HG02571 (cell line): ENCODE results near the gene PWWP2A.
"Not testable (repeated sequence)": the region's sequence is repeated elsewhere in the genome, so short reads cannot be mapped to it uniquely, and the experiment has no call there.

Experiments used
- ATAC-seq: cut with Tn5 transposase; IDR thresholded peaks from one replicate; pipeline ENCODE4 v1.9.1; 2021; ENCODE audit warnings: mild to moderate bottlenecking, moderate library complexity; ENCODE audit not compliant: unreplicated experiment

Gene PWWP2A

DNA sequence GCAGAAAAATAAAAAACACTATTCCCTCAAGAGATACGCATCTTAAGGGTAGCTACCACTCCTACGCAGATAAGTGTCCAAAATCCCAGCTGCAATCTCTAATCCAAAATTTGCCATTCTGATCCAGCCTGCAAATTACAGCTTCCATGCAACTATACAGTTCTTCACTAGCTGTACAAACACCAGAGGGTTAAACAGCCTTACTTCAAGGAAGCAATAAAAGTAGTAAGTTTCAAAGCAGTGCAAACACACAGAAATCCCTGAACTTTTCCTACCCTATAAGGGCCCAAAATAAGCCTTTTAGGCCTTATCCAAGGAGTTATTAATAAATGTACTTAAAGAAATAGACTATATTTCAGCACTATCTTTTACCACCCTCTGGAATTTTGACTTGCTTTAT, 39.5 kb downstream of the PWWP2A start:
- no peak for ATAC-seq

DNA sequence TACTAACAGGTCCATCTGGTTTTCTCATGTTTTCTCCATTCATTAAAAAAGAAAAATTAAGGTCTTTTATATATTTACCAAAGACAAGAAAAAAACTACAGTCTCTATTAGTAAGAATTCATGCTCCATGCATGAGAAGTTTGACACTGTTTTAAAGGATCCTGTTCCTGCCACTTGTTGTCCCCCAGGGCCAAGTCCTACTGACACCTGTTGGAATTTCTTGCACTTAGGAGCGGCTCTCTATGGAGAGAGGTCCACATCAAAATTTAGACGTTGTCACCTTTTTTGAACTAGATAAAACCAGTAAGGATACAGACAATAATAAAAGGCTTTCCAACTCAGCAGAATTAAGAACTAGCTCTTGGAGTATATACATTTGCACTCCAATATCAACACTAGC, 42.3 kb downstream of the PWWP2A start:
- no peak for ATAC-seq

GRCh38 chr5:160075073-160075472, 44.2 kb downstream of the PWWP2A start:
- ATAC-seq, result no peak

GRCh38 chr5:160071916-160072315, 47.3 kb downstream of the PWWP2A start:
- no peak for ATAC-seq

DNA sequence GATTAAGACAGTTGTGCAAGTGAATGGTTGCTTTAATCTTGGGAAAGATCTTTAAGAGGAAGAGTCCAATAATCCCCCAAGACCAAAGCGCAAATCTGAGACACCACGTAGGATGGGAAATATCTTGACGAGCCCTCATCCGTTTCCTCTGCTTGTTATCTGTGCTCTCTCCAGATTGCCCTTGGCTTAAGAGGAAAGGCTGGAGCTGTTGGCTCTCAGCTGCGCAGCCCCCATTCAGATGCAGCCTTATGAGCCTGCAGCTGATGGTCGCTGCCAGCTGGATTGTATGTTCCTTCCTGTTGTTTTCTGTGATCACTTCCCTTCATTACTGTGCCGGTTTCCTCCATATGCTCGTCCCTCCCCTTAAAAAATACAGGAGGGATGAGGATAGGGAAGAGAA, 47.7 kb downstream of the PWWP2A start:
- ATAC-seq, result no peak

- not testable (repeated sequence) for ATAC-seq
These were observed 50.1 kb downstream of the PWWP2A start for GRCh38 chr5:160069120-160069519.

- no peak for ATAC-seq
These were observed 54.1 kb downstream of the PWWP2A start for GRCh38 chr5:160064995-160065614.

GRCh38 chr5:160064417-160064810, 54.8 kb downstream of the PWWP2A start:
- no peak for ATAC-seq

- no peak for ATAC-seq
These were observed 57.5 kb downstream of the PWWP2A start for GRCh38 chr5:160061770-160062169.

DNA sequence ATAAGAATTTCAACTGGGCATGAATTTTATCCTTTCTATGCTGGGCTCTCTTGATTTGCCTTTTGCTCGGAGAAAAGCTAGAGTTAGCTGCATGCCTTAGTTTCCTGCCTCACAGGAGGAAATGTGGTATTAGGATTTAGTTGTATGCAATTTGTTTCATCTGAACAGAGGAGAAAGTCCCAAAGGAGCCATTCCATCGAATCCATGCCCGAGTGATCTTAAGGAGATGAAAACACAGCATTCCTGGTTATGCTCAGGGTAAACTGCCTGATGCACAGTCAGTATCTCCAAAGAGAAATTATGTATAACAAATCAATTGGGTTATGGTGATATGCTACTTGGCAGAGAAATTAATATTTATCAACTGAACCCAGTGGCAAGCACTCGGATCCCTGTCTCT, 59.2 kb downstream of the PWWP2A start:
- ATAC-seq, result no peak

GRCh38 chr5:160057256-160057655, 62.0 kb downstream of the PWWP2A start:
- no peak for ATAC-seq

DNA sequence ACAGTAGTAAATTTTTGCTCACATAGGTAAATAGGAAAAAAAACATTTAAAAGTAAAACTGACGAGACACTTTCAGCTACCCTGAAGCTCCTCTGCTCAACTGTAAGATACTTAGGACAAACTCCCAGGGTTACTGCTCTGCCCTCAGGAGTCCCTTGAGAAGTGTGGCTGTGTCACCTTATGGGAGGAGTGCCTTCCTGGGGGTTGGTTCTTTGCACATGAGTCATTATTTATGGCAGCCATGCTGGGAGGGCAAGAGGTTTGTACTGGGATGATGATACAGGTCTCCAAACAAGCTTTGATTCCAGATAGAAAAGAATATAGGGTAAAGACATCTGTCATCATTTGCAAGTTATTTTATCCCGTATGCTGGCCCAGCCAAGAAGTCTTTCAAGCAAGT, 64.4 kb downstream of the PWWP2A start:
- no peak for ATAC-seq

GRCh38 chr5:160054047-160054446, 65.2 kb downstream of the PWWP2A start:
- no peak for ATAC-seq

DNA sequence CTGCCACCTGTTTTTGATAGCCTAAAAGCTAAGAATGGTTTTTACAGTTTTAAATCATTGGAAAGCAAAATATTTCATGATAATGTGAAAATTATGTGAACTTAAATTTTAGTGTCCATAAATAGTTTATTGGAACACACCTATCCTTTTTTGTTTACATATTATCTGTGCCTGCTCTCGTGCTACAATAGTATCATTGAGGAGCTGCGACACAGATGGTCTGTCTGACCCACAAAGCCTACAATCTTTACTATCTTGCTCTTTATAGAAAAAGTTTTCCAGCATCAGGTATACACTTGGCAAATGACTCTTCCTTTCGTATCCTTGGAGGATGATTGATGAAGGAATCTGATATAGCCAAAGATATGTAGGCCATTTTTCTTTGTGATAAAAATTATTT, 70.2 kb downstream of the PWWP2A start:
- no peak for ATAC-seq

DNA sequence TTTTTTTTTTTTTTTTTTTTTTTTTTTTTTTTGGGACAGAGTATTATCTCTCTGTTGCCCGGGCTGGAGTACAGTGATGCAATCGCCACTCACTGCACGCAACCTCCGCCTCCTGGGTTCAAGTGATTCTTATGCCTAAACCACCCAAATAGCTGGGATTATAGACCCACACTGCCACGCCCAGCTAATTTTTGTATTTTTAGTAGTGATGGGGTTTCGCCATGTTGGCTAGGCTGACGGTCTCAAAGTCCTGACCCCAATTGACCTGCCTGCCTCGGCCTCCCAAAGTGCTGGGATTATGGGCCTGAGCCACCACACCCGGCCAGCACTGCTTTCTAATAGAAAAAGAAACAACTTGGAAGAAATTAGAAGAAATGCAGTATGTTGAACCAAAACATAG, 71.1 kb downstream of the PWWP2A start:
- no peak for ATAC-seq

DNA sequence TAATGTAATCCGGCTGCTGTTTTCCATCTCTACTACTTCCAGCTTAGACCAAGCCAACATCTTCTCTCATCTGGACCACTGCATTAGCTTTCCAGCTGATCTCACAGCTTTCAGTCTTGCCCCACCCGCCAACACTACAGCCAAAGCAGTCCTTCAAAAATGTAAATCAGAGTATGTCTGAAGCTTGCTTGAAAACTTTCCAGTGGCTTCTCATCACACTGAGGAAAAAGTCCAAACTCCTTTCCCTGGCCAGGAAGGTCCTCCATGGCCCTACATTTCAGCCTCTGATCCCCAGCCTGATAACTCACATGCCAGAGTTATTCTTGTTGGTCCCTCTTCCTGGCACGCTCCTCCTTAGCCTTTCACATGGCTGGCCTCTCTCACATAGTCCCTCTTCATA, 71.8 kb downstream of the PWWP2A start:
- no peak for ATAC-seq

- ATAC-seq, result no peak
These were observed 74.3 kb downstream of the PWWP2A start for GRCh38 chr5:160044967-160045366.

DNA sequence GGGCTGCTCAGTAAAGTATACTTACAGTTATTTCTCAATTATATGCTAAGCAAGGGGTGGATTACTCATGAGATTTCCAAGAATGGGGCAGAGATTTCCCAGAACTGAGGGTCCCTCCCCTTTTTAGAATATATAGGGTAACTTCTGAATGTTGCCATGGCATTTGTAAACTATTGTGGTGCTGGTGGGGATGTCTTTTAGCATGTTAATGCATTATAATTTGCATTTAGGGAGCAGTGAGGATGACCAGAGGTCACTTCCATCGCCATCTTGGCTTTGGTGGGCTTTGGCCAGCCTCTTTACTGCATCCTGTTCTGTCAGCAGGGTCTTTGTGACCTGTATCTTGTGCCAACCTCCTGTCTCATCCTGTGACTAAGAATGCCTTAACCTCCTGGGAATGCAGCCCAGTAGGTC, 74.9 kb downstream of the PWWP2A start:
- no peak for ATAC-seq

DNA sequence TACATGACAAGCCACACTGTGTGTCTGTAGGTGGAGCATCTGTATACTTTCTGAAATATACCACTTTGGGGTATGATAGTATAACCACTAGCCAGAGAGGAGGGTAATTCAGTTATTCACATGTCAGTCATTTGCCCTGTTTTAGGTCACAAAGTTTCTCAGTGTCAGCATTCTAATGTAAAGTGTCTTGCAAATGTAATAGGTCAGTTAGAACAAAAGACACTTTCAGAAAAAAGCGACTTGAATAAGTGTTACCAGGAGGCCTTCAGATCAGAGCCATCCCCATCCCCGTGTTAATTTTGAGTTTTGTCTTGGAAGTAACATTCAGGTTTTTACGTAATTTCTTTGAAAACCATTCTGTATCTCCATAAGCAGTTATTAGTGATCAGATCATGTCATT, 76.6 kb downstream of the PWWP2A start:
- no peak for ATAC-seq
